ENCODE measurements around the gene NKD1.

NKD1 gene

GRCh38 chr16:50528820-50529219 is 19.4 kb upstream of the NKD1 start:
- TF ChIP-seq EZH2phosphoT487 (IDR thresholded peaks at IDR 0.05; ENCODE audit: borderline replicate concordance) (no peak), CTCF (conservative IDR thresholded peaks at IDR 0.05; ENCODE audit: low read length) (no peak)

GRCh38 chr16:50529334-50529733 is 18.9 kb upstream of the NKD1 start:
- H3K4me2 ChIP-seq (ENCODE audit: low read depth, low read length, poor library complexity, severe bottlenecking) = no peak overlapping the region
- H3K9me3 ChIP-seq (ENCODE audit: insufficient read depth, low read depth, low read length) = no peaks in the 10 kb centered on the region
- no peaks in the 10 kb centered on the region for H3K36me3 ChIP-seq (ENCODE audit: insufficient read depth, low read length)
- H3F3A ChIP-seq (ENCODE audit: low read depth) = no peaks in the 10 kb centered on the region
- no peak overlapping the region for H3K9ac ChIP-seq (ENCODE audit: low read depth, low read length, poor library complexity, severe bottlenecking)
- no peak for TF ChIP-seq EZH2phosphoT487 (IDR thresholded peaks at IDR 0.05; ENCODE audit: borderline replicate concordance)
- no peak for TF ChIP-seq CTCF (conservative IDR thresholded peaks at IDR 0.05; ENCODE audit: low read length)
- H2AFZ ChIP-seq (ENCODE audit: low read length) = no peak overlapping the region
- no peaks in the 10 kb centered on the region for H4K20me1 ChIP-seq (ENCODE audit: insufficient read depth, low read length, poor library complexity, severe bottlenecking)
- no peaks in the 10 kb centered on the region for H3K79me2 ChIP-seq (ENCODE audit: insufficient read depth, low read length)
- no peak overlapping the region for H3K4me3 ChIP-seq (ENCODE audit: low read length, poor library complexity, severe bottlenecking)
- H3K4me1 ChIP-seq (ENCODE audit: insufficient read depth, low read length, poor library complexity, severe bottlenecking) = no peaks in the 10 kb centered on the region
- no peaks in the 10 kb centered on the region for H3K27me3 ChIP-seq (ENCODE audit: insufficient read depth, low read length, poor library complexity, severe bottlenecking)
- H3K9me2 ChIP-seq (replicated peaks; ENCODE audit: low read depth, low read length) = no peaks in the 10 kb centered on the region

More at GRCh38 chr16:50528820-50529219, 19.4 kb upstream of the NKD1 start:
- Histone ChIP-seq H3K79me2 (ENCODE audit: insufficient read depth, low read length) (no peaks in the 10 kb centered on the region), H4K20me1 (ENCODE audit: insufficient read depth, low read length, poor library complexity, severe bottlenecking) (no peaks in the 10 kb centered on the region), H3K9me3 (ENCODE audit: insufficient read depth, low read depth, low read length) (no peaks in the 10 kb centered on the region), H3F3A (ENCODE audit: low read depth) (no peaks in the 10 kb centered on the region), H2AFZ (ENCODE audit: low read length) (no peak overlapping the region), H3K27me3 (ENCODE audit: insufficient read depth, low read length, poor library complexity, severe bottlenecking) (no peaks in the 10 kb centered on the region), H3K4me1 (ENCODE audit: insufficient read depth, low read length, poor library complexity, severe bottlenecking) (no peaks in the 10 kb centered on the region), H3K4me2 (ENCODE audit: low read depth, low read length, poor library complexity, severe bottlenecking) (no peak overlapping the region), H3K9ac (ENCODE audit: low read depth, low read length, poor library complexity, severe bottlenecking) (no peak overlapping the region), H3K9me2 (replicated peaks; ENCODE audit: low read depth, low read length) (no peaks in the 10 kb centered on the region), H3K36me3 (ENCODE audit: insufficient read depth, low read length) (no peaks in the 10 kb centered on the region), H3K4me3 (ENCODE audit: low read length, poor library complexity, severe bottlenecking) (no peak overlapping the region)

GRCh38 chr16:50530277-50531236 is 17.6 kb upstream of the NKD1 start:
- Histone ChIP-seq H3K79me2 (ENCODE audit: insufficient read depth, low read length) (no peaks in the 10 kb centered on the region), H3K4me2 (ENCODE audit: low read depth, low read length, poor library complexity, severe bottlenecking) (no peak overlapping the region), H3K4me3 (ENCODE audit: low read length, poor library complexity, severe bottlenecking) (no peak overlapping the region), H3K36me3 (ENCODE audit: insufficient read depth, low read length) (no peaks in the 10 kb centered on the region), H4K20me1 (ENCODE audit: insufficient read depth, low read length, poor library complexity, severe bottlenecking) (no peaks in the 10 kb centered on the region), H3F3A (ENCODE audit: low read depth) (no peaks in the 10 kb centered on the region), H3K27me3 (ENCODE audit: insufficient read depth, low read length, poor library complexity, severe bottlenecking) (no peaks in the 10 kb centered on the region), H3K4me1 (ENCODE audit: insufficient read depth, low read length, poor library complexity, severe bottlenecking) (no peaks in the 10 kb centered on the region), H3K9me3 (ENCODE audit: insufficient read depth, low read depth, low read length) (no peaks in the 10 kb centered on the region; the same call in 1 of the 2 replicates), H3K9me2 (replicated peaks; ENCODE audit: low read depth, low read length) (no peaks in the 10 kb centered on the region), H3K9ac (ENCODE audit: low read depth, low read length, poor library complexity, severe bottlenecking) (no peak overlapping the region), H2AFZ (ENCODE audit: low read length) (no peak overlapping the region)
- TF ChIP-seq CTCF (conservative IDR thresholded peaks at IDR 0.05; ENCODE audit: low read length) = no peak
- no peak for TF ChIP-seq EZH2phosphoT487 (IDR thresholded peaks at IDR 0.05; ENCODE audit: borderline replicate concordance)

Data from Loucy (cell line).